Activated T-helper 2 cell treated with anti-CD3 and anti-CD28 coated beads, Interferon-gamma antibody, Interleukin-2, Interleukin-4, amounts not matched to agents 10 μg/mL and 5 μg/mL and 100 μg/mL, durations not matched to agents 14 hours and 24 hours and 36 hours (primary cell): Measurements from ENCODE around the gene SLC25A12. TPM values are rescaled to one million over a fixed set of nuclear protein-coding genes. Genes with fewer than 3 reads are reported as not detected.
A peak's percentile ranks its signal among the peaks of the same experiment; 100 is the strongest.

Experiments used
- DNase-seq: peaks from one replicate; pipeline ENCODE4 v3.0.0; 2021; ENCODE audit warnings: low spot score
- H3K27ac Mint-ChIP-seq: one replicate; pipeline ENCODE4 v1.8.0; 2021; ENCODE audit warnings: mixed read lengths
- H3K27me3 Mint-ChIP-seq: one replicate; pipeline ENCODE4 v1.8.0; 2021; ENCODE audit warnings: low read depth, mixed read lengths
- H3K36me3 Mint-ChIP-seq: one replicate; pipeline ENCODE4 v1.8.0; 2021; ENCODE audit warnings: low read depth, mixed read lengths
- H3K4me1 Mint-ChIP-seq: one replicate; pipeline ENCODE4 v1.8.0; 2021; ENCODE audit warnings: low read depth, mixed read lengths
- H3K4me3 Mint-ChIP-seq: one replicate; pipeline ENCODE4 v1.8.0; 2021; ENCODE audit warnings: low read depth, mild to moderate bottlenecking, moderate library complexity, mixed read lengths
- H3K9me3 Mint-ChIP-seq: one replicate; pipeline ENCODE4 v1.8.0; 2021; ENCODE audit warnings: mixed read lengths
- intact Hi-C: fragments of 100-400 bp; cut with micrococcal nuclease; formaldehyde crosslinking; loops from one replicate; pipeline ENCODE4 v1.15.1; 2023
- total RNA-seq: library from RNA; stranded (reverse); gene quantifications from 2 replicates; pipeline ENCODE4 v1.2.3, GENCODE V29; 2022

Gene SLC25A12
- total RNA-seq, 1 donor from 2014 or later: 27.2 TPM

DNA sequence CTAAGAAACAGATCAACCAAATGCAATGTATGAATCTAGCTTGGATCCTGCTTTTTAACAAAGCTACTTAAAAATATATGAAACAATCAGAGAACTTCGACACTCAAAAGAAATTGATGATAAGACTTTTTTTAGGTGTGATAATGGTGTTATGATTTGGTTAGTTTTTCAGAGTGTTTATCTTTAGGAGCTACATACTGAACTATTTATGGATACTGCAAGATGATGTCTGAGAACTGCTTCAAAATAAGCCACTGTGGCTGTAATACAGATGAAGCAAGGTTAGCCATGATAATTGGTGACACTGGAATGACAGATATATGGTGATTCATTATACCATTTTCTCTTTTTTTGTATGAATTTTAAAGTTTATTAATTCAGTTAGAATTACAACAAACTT, 14.2 kb downstream of the SLC25A12 start:
- Mint-ChIP-seq H3K4me3 (no peak overlapping the region), H3K27me3 (no peaks in the 10 kb centered on the region), H3K27ac (no peak overlapping the region), H3K36me3 (peaks cover 28% of the 10 kb centered on the region), H3K4me1 (peaks cover 38% of the 10 kb centered on the region), H3K9me3 (no peaks in the 10 kb centered on the region)
- intact Hi-C loops: loop anchor here (5.0 kb wide), 2 partner anchors 42 to 88 kb away; partner anchors contain the start of gene HAT1
- no peak for DNase-seq

DNA sequence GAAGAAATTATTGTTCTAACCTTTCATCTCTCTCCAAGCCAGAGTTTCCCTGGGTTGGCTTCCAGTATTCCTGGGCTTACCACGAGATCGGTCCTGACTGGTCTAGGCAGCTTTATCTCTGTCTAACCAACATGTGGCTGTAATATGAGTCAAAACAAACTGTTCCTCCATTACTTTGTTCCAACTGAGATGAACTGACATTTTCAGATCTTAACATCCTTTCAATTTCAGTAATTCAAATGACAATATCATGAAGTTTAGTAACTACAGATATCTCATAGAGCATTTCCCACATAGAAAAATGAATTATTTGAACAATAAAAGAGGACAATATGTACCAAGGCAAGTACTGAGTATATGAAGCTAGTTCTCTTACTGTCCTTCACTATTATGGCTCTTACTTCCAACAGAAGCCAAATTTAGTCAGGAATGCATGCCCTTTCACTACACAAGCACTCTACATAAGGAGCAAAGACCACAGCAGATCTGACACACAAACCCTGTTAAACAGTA, 15.5 kb downstream of the SLC25A12 start:
- intact Hi-C loops: loop anchor here (1.0 to 5.0 kb wide), 2 partner anchors 15 to 86 kb away; no protein-coding TSS in a partner anchor
- Mint-ChIP-seq H3K4me3 (no peak overlapping the region), H3K27ac (peak overlapping the region; percentile 59), H3K27me3 (no peaks in the 10 kb centered on the region), H3K36me3 (peaks cover 35% of the 10 kb centered on the region), H3K4me1 (peaks cover 36% of the 10 kb centered on the region), H3K9me3 (no peaks in the 10 kb centered on the region)
- DNase-seq: no peak

DNA sequence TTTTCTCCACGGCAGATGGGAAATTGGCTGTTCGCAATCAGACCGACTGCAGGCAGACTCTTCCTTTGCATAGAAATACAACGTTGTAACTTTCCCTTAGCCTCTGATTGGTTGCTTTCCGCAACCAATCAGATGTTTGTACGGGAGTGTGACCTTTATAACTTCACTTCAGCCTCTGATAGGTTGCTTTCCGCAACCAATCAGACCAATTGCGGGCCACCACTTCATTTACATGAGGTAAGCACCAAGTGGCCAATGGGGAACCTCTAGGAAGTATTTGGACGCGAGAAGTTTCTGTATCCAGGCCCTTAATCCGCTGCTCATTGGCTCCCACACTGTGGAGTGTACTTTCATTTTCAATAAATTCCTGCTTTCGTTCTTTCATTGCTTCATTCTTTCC, 19.1 kb downstream of the SLC25A12 start:
- Mint-ChIP-seq H3K9me3 (no peaks in the 10 kb centered on the region), H3K27me3 (no peaks in the 10 kb centered on the region), H3K27ac (no peak overlapping the region), H3K36me3 (peaks cover 40% of the 10 kb centered on the region), H3K4me1 (peaks cover 23% of the 10 kb centered on the region), H3K4me3 (no peak overlapping the region)
- DNase-seq: no peak
- intact Hi-C loops: loop anchor here (5.0 kb wide), 1 partner anchor 83 kb away; no protein-coding TSS in a partner anchor

DNA sequence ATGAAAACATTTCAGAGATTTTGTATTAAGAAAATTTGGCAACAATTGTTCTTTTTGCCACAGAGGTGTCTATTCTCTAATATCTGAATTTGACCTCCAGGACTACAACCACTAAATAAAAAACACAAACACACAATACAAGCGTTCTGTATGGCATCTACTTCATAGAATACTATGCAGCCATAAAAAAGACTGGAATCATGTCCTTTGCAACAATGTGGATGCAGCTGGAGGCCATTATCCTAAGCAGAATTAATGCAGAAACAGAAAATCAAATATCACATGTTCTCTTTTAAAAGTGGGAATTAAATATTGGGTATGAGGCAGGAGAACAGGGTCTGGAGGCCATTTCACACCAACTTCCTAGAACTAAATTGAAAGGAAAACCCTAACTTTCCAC, 19.5 kb downstream of the SLC25A12 start:
- no peak overlapping the region for H3K4me3 Mint-ChIP-seq
- no peaks in the 10 kb centered on the region for H3K27me3 Mint-ChIP-seq
- DNase-seq: no peak
- peaks cover 22% of the 10 kb centered on the region for H3K4me1 Mint-ChIP-seq
- no peak overlapping the region for H3K27ac Mint-ChIP-seq
- intact Hi-C loops: no loop called here
- peaks cover 40% of the 10 kb centered on the region for H3K36me3 Mint-ChIP-seq
- H3K9me3 Mint-ChIP-seq: no peaks in the 10 kb centered on the region

DNA sequence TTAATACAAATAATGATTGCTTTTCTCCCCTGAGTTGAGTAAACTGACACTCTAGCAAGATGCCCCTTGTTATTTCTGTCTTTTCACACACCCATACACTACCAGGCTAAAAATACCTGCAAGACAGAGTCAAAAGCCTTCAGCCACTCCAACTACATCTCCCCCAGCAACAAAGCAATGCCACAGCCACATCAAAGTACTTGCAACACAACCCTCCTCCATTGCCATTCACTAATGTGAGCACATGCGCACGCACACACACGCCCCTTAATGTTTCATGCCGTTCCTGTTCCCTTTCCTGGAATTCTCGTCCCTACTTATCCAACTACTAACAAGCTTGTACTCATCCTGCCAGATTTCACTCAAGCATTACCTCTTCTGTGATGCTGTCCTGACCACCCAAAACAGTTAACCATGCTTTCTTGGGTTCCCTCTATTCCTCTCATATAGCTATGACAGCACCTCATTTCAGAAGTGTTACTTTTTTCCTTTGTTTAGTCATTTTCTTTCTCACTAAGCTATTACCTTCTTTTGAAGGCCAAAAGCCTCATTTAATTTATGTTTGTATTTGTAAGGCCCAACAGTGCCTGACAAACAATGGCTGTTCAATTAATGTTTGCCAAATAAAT, 29.6 kb downstream of the SLC25A12 start:
- Mint-ChIP-seq H3K4me1 (peaks cover 7% of the 10 kb centered on the region), H3K9me3 (no peaks in the 10 kb centered on the region), H3K27me3 (no peaks in the 10 kb centered on the region), H3K36me3 (peaks cover 22% of the 10 kb centered on the region), H3K27ac (peak overlapping the region; percentile 3), H3K4me3 (no peak overlapping the region)
- DNase-seq: no peak
- intact Hi-C loops: no loop called here

DNA sequence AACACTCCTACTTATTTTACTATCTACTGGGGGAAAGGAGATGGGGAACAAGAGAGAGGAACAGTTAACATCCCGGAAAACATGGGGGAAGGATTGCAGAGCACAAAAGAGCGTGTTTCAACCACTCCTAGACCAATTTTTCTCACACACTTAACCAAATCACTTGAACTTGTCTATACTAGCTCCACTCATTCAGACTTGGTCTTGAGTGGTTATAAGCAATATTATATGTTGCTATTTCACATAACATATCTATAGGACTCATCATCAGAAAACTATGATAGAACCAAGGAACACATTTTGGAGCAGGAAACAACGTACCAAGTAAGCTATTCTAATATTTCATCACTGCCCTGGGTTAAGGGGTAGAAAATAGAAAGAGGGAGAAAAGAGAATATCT, 31.5 kb downstream of the SLC25A12 start:
- no peak for DNase-seq
- no peak overlapping the region for H3K4me3 Mint-ChIP-seq
- H3K27ac Mint-ChIP-seq: no peak overlapping the region
- H3K27me3 Mint-ChIP-seq: no peaks in the 10 kb centered on the region
- intact Hi-C loops: no loop called here
- peaks cover 6% of the 10 kb centered on the region for H3K4me1 Mint-ChIP-seq
- H3K36me3 Mint-ChIP-seq: peaks cover 13% of the 10 kb centered on the region
- no peaks in the 10 kb centered on the region for H3K9me3 Mint-ChIP-seq

DNA sequence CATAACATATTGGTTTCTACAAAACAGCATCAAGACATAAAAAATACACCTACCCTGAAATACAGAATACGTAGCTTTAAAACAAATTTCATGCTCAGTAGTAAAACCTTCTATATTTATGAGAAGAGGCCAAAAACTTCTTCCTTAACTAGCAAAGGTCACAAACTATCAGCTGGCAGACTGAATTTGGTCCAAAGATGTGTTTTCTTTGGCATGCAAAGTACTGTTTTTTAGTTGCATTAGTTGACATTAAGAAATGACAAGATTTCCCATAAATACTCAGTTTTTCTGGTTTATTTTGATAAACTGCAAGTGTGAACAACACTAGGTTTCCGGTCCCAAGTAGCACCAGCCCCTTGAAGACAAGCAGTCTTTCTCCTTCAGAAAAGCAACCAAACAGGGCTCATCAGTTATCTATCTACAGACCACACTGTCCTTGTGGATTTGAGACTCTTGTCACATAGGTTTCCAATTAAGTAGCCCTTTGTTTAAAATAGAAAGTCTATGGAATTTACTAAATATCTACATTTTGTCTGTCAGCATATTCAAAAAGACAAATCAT, 35.6 kb downstream of the SLC25A12 start:
- no peaks in the 10 kb centered on the region for H3K4me1 Mint-ChIP-seq
- no peaks in the 10 kb centered on the region for H3K27me3 Mint-ChIP-seq
- H3K27ac Mint-ChIP-seq: no peak overlapping the region
- intact Hi-C loops: no loop called here
- no peaks in the 10 kb centered on the region for H3K9me3 Mint-ChIP-seq
- DNase-seq: no peak
- peaks cover 27% of the 10 kb centered on the region for H3K36me3 Mint-ChIP-seq
- H3K4me3 Mint-ChIP-seq: no peak overlapping the region

DNA sequence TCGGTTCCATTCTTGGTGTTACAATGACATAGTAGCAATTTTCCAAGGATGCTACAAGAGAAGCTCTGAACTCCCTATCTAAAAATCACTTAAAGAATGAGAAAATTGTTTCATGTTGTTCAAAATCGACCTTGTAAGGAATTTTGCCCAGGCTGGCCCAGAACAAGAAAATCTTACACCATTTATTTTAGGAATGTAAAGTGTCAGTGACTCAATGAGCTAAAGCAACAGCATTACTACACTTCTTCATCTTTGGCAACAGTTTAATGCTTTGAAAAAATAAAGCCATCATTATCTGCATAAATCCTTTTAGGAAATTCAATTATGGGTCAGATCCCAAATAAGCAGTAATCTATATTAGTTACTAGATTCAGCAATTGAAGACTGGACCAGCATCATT, 38.6 kb downstream of the SLC25A12 start:
- H3K9me3 Mint-ChIP-seq: no peaks in the 10 kb centered on the region
- no peak overlapping the region for H3K27ac Mint-ChIP-seq
- H3K4me1 Mint-ChIP-seq: no peaks in the 10 kb centered on the region
- H3K27me3 Mint-ChIP-seq: no peaks in the 10 kb centered on the region
- DNase-seq: no peak
- no peak overlapping the region for H3K4me3 Mint-ChIP-seq
- intact Hi-C loops: no loop called here
- peaks cover 32% of the 10 kb centered on the region for H3K36me3 Mint-ChIP-seq

DNA sequence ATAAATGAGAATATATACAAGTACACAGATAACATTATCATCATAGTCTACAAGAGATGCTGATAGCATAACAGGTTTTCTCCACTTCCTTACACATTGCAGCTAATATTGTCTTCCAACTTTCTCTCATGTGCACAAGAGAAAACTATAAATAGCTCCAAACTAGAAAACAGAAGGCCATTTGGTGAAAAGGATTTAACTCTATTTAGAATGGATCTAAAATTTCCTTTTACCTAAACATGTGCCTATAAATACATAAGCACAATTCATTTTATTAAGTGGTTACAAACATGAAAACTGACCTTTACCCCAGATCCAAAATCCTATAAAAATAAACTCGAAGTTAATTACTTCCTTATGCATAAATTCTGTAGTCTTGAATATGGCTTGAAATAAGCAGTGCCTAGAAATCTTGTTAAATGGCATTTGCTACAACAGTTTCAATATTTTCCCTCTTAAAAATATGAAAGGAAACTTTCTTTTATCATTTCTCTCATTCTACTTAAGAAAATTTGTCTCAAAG, 41.6 kb downstream of the SLC25A12 start:
- intact Hi-C loops: no loop called here
- H3K9me3 Mint-ChIP-seq: no peaks in the 10 kb centered on the region
- no peak overlapping the region for H3K27ac Mint-ChIP-seq
- H3K4me3 Mint-ChIP-seq: no peak overlapping the region
- H3K4me1 Mint-ChIP-seq: no peaks in the 10 kb centered on the region
- no peak for DNase-seq
- no peaks in the 10 kb centered on the region for H3K27me3 Mint-ChIP-seq
- H3K36me3 Mint-ChIP-seq: peaks cover 39% of the 10 kb centered on the region

DNA sequence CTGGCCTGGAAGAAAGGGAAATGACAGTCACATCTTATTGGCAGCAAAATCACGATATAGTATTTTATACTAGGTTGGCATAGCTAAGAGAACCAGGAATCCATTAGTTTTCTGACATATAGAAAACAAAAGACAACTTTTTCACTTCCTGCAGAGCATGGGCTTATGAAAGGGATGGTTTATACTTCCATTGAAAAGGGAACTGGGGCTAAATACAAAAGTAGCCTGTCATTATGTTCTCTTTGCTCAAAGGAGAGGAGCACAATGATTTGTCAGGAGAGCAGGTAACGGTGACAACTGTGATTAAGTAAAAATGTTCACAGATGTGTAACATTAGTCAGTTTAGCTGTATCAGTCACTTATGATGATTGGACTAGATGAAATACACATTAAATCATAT, 46.4 kb downstream of the SLC25A12 start:
- Mint-ChIP-seq H3K9me3 (no peaks in the 10 kb centered on the region), H3K27me3 (no peaks in the 10 kb centered on the region), H3K4me1 (no peaks in the 10 kb centered on the region), H3K4me3 (no peak overlapping the region), H3K27ac (no peak overlapping the region), H3K36me3 (peaks cover 22% of the 10 kb centered on the region)
- intact Hi-C loops: no loop called here
- DNase-seq: no peak

DNA sequence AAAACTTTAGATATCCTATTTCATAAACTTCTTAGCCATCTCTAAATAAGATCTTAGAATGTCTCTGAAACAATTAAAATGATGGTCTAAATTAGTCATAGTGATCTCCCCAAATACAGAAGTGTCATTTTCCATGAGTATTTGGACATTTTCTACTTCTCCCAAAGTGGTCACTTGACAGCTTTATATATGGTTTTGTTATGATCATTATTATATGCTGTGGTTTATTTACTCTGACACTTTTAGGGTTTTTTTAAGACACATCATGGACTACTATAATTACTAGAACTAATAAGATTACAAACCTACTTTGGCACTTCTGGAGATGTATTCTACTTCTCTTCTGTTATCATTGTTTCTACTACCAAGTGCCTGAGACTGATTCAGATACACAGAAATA, 47.1 kb downstream of the SLC25A12 start:
- intact Hi-C loops: no loop called here
- H3K36me3 Mint-ChIP-seq: peaks cover 18% of the 10 kb centered on the region
- H3K4me1 Mint-ChIP-seq: no peaks in the 10 kb centered on the region
- no peaks in the 10 kb centered on the region for H3K27me3 Mint-ChIP-seq
- H3K27ac Mint-ChIP-seq: no peak overlapping the region
- H3K4me3 Mint-ChIP-seq: no peak overlapping the region
- H3K9me3 Mint-ChIP-seq: no peaks in the 10 kb centered on the region
- DNase-seq: no peak

DNA sequence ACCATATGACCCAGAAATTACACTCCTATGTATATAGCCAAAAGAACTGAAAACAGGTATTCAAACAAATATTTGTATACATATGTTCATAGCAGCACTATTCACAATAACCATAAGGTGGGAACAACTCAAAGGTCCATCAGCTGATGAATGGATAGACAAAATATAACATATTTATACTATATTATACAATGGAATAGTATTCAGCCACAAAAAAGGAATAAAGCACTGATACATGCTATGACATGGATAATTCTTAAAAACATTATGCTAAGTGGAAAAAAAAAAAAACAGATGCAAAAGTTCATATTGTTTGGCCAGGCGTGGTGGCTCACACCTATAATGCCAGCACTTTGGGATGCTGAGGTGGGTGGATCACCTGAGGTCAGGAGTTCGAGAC, 52.0 kb downstream of the SLC25A12 start:
- no peaks in the 10 kb centered on the region for H3K4me1 Mint-ChIP-seq
- intact Hi-C loops: no loop called here
- H3K9me3 Mint-ChIP-seq: no peaks in the 10 kb centered on the region
- no peak for DNase-seq
- no peak overlapping the region for H3K4me3 Mint-ChIP-seq
- peaks cover 34% of the 10 kb centered on the region for H3K36me3 Mint-ChIP-seq
- H3K27ac Mint-ChIP-seq: no peak overlapping the region
- no peaks in the 10 kb centered on the region for H3K27me3 Mint-ChIP-seq

DNA sequence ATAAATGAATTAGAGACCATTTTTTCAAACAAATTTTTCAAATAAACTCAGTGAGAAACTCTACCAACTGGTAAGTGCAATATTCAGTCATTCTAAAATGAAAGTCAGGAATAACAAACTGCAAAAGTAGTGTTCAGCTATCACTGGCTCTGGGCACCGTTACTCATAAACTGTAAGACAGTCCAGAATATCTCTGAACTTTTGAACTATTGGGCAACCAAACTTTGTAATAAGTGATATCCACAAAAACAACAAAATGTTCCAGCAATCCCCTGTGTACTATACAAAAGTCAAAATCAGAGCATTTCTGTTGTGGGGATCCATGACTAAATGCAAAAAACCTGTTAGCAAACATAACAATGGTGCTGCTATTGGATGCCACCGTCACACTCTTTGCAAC, 56.3 kb downstream of the SLC25A12 start:
- Mint-ChIP-seq H3K9me3 (peaks cover 11% of the 10 kb centered on the region), H3K27me3 (no peaks in the 10 kb centered on the region), H3K4me1 (no peaks in the 10 kb centered on the region), H3K4me3 (no peak overlapping the region), H3K36me3 (peaks cover 72% of the 10 kb centered on the region), H3K27ac (no peak overlapping the region)
- intact Hi-C loops: no loop called here
- no peak for DNase-seq
